GM06990 (cell line): ENCODE measurements around the gene LRR1.

Experiments used
- DNase-seq: peaks from one replicate; pipeline ENCODE4 v3.0.0-alpha.2; 2011; ENCODE audit not compliant: insufficient read length; ENCODE audit errors: extremely low read depth
- H3K27me3 ChIP-seq: replicated peaks from 2 replicates; pipeline ENCODE4 v1.6.0; 2011; ENCODE audit warnings: low read length; ENCODE audit not compliant: control insufficient read depth, insufficient read depth
- H3K36me3 ChIP-seq: 2 replicates; pipeline ENCODE4 v1.5.1; 2011; ENCODE audit warnings: low read length; ENCODE audit not compliant: control insufficient read depth, insufficient read depth
- H3K4me3 ChIP-seq: replicated peaks from 2 replicates; pipeline ENCODE4 v1.5.1; 2011; ENCODE audit warnings: low read depth, mild to moderate bottlenecking, control low read depth, low read length
- TF ChIP-seq, protein P1 (sequence below): IDR thresholded peaks from 2 replicates; pipeline ENCODE4 v1.5.1; 2011; ENCODE audit warnings: low read length, control low read depth, mild to moderate bottlenecking, inconsistent platforms; ENCODE audit not compliant: insufficient read depth, poor library complexity, severe bottlenecking

The LRR1 gene

DNA sequence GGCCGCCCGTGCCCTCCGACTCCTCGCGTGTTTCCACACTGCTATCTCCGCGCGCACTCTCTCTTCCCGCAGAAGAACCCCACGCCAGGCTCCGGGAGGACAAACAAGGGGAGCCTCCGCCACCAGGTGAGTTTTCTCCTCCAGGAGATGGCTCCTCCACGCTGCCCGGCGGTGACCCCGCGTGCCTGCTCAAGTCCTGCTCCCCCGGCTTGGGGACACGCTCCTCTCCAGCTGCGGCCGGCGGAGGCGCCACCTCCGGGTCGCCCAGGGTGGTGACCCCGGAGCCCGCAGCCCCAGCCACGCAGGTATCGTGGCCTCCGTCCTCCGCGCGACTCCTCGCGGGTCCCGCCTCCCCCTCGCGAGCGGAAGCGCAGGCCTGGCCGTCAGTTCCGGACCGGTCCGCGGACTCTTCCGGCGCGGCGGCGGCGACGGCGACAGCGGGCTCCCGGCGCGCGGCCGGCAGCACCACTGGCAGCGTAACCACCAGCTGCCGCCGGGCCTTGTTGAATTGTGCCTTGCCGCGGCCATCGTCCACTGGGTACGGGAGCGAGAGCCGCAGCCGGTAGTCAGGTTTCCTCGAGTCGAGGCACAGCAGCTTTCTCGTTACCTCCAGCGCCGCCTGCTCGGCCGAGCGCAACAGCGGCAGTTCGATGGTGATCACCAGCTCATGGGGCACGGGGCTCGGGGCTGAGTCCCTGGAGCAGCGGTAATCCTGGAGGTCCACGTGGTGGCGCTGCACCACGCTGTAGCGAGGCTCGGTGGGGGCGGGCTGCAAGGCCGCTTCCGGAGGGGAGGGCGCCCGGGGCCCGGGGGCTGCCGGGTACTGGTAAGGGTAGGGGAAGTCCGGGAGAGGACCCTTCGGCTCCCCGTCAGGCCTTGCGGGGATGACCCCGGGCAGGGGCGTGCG, 35.2 kb downstream of the LRR1 start:
- TF ChIP-seq, protein P1, sequence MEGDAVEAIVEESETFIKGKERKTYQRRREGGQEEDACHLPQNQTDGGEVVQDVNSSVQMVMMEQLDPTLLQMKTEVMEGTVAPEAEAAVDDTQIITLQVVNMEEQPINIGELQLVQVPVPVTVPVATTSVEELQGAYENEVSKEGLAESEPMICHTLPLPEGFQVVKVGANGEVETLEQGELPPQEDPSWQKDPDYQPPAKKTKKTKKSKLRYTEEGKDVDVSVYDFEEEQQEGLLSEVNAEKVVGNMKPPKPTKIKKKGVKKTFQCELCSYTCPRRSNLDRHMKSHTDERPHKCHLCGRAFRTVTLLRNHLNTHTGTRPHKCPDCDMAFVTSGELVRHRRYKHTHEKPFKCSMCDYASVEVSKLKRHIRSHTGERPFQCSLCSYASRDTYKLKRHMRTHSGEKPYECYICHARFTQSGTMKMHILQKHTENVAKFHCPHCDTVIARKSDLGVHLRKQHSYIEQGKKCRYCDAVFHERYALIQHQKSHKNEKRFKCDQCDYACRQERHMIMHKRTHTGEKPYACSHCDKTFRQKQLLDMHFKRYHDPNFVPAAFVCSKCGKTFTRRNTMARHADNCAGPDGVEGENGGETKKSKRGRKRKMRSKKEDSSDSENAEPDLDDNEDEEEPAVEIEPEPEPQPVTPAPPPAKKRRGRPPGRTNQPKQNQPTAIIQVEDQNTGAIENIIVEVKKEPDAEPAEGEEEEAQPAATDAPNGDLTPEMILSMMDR: peak; percentile 87
- Histone ChIP-seq H3K36me3 (peaks cover 3% of the 10 kb centered on the region), H3K27me3 (no peaks in the 10 kb centered on the region), H3K4me3 (peak overlapping the region; percentile 94)
- peak; percentile 96 for DNase-seq

DNA sequence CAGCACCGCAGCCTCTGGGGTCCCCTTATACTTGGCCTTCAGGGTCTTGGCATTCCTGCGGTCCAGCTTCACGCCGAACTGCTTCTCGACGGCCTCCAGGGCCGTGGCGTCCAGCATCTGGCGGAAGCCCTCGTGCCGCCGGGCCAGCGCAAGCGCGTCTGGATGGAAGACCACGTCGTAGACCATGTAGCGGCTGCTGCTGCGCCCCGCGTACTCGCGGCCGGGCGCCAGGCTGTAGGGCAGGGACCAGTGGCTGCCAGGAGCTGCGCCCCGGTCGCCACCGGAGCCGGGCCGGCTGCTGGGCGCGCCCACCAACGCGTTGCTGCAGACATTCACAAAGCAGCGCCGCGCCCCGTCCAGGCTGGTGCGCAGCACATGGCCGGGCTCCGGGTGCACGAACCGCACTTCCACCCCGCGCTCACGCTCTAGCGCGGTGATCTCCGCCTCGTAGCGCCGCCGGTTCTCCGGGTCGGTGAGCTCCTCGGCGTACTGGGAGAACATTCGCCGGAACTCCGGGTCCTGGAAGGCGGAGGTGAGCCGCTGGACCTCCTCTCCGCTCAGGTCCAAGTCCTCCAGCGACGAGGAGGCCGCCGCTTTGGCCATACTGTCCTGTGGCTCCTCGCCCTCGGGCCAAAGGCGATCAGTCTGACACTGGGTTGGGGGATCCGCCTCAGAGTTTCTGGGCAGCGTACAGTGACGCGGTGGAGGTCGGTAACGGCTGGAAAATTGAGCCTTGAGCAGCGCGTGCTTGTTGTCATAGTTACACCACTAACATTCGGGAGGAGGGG, 36.0 kb downstream of the LRR1 start, which contains the start of gene DNAAF2:
DNAAF2 (minus strand) TSS at position 698 of the 788 bp plus-strand sequence; CDS start at position 603, 95 bp downstream.
- TF ChIP-seq, protein P1: no peak
- H3K4me3 ChIP-seq: peak within 1 kb of the TSS; percentile 94

DNA sequence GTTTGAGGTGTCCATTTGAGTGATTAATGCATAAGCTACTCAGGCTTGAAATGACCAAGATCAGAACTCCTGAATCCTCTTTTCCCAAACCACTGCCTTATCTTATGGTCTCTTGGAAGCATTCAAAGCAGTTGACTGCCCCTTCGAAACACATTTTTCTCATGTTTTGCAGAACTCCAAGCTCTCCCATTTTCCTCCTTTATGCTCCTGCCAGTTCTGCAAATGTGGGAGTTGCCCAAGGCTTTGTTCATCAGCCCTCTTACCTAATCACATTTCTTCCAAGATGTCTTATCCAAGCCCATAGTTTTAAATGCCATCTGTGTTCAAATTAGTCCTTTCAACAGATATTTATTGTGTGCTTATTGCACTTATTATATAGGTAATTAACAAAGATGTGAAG, 38.1 kb downstream of the LRR1 start:
- Histone ChIP-seq H3K27me3 (no peaks in the 10 kb centered on the region), H3K4me3 (no peak overlapping the region), H3K36me3 (peaks cover 5% of the 10 kb centered on the region)
- TF ChIP-seq, protein P1: no peak
- DNase-seq: no peak

More for the DNA sequence above, 36.0 kb downstream of the LRR1 start, which contains the start of gene DNAAF2:
- Histone ChIP-seq H3K27me3 (no peaks in the 10 kb centered on the region), H3K36me3 (peaks cover 3% of the 10 kb centered on the region)
- DNase-seq: no peak

DNA sequence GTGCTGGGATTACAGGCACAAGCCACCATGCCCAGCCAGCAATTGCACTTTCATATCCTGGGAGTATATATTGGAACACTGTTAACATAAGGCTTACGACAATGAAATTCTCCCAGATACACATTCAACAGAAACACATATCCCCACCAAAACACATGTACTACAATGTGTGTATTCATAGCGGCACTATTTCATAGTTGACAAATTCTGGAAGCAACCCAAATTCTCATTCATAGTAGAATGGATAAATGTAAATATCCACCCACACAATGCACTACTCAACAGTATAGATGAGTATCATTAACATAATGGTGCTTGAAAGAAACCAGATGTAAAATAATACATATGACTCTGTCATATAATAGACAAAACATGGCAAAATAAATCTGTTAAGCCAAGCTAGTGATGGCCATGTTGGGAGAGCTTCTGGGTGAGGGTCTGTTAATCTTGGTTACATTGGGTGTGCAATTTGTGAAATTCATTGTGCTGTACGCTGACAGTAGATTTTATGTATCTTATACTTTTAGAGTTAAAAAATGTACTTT, 38.9 kb downstream of the LRR1 start:
- Histone ChIP-seq H3K27me3 (no peaks in the 10 kb centered on the region), H3K4me3 (no peak overlapping the region), H3K36me3 (peaks cover 5% of the 10 kb centered on the region)
- TF ChIP-seq, protein P1: no peak
- DNase-seq: no peak

DNA sequence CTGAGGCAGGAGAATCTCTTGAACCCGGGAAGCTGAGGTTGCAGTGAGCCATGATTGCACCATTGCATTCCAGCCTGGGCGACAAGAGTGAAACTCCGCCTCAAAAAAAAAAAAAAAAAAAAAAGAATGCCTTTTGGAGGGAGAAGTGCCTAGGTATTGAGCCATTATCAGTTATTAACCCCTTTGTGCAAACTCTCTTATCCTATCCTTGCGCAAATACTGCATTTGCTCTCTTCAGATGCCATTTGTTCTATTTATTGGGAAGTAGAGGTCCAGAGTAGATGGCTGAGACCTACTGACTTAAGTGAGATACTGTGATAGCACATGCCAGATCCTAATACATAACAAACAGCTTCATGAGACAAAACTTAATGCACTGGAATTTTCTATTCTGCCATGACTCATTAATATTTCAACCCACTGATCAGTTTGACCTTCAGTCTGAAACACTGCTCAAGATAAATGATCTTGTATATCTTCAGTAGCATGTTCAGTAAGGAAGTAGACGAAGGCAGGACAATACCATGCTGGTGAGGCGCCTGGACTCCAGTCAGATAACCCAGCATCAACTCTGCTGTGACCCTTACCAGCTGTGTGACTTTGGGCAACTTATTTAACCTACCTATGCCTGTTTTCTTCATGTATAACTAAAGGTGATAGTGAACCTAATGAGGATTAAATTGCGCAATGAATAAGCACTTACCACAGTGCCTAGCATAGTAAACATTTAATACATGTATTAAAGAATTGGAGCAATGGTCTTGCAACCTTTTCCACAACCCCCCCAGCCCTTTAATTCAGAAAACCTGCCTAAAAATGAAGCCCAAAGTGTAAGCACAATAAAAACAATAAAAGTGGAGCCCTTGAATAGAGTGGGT, 42.0 kb downstream of the LRR1 start:
- TF ChIP-seq, protein P1: no peak
- Histone ChIP-seq H3K4me3 (no peak overlapping the region), H3K36me3 (peaks cover 5% of the 10 kb centered on the region), H3K27me3 (no peaks in the 10 kb centered on the region)
- no peak for DNase-seq
